Effector memory CD4-positive, alpha-beta T cell (primary cell): ENCODE measurements around the gene ATG9B.

Source experiments
- DNase-seq, 3 donors: peaks; one replicate each; pipeline ENCODE4 v3.0.0-alpha.2; 2020
- H3K27ac ChIP-seq: 2 replicates; pipeline ENCODE4 v1.7.0; 2013; ENCODE audit warnings: mild to moderate bottlenecking, low read length, moderate library complexity; ENCODE audit not compliant: insufficient read depth, poor library complexity, severe bottlenecking
- H3K27me3 ChIP-seq: replicated peaks from 2 replicates; pipeline ENCODE4 v1.7.0; 2013; ENCODE audit warnings: mild to moderate bottlenecking, low read length; ENCODE audit not compliant: insufficient read depth, control insufficient read depth, poor library complexity, severe bottlenecking
- H3K36me3 ChIP-seq: 2 replicates; pipeline ENCODE4 v1.7.0; 2013; ENCODE audit warnings: mild to moderate bottlenecking, low read length, moderate library complexity; ENCODE audit not compliant: control insufficient read depth, insufficient read depth
- H3K4me1 ChIP-seq: 2 replicates; pipeline ENCODE4 v1.7.0; 2013; ENCODE audit warnings: low read length, mild to moderate bottlenecking; ENCODE audit not compliant: control insufficient read depth, insufficient read depth, poor library complexity, severe bottlenecking
- H3K4me3 ChIP-seq: 2 replicates; pipeline ENCODE4 v1.7.0; 2013; ENCODE audit warnings: low read length, low read depth, mild to moderate bottlenecking; ENCODE audit not compliant: insufficient read depth, poor library complexity, severe bottlenecking
- H3K9me3 ChIP-seq: 2 replicates; pipeline ENCODE4 v1.7.0; 2013; ENCODE audit warnings: mild to moderate bottlenecking, low read length, moderate library complexity; ENCODE audit not compliant: control insufficient read depth

Gene ATG9B

DNA sequence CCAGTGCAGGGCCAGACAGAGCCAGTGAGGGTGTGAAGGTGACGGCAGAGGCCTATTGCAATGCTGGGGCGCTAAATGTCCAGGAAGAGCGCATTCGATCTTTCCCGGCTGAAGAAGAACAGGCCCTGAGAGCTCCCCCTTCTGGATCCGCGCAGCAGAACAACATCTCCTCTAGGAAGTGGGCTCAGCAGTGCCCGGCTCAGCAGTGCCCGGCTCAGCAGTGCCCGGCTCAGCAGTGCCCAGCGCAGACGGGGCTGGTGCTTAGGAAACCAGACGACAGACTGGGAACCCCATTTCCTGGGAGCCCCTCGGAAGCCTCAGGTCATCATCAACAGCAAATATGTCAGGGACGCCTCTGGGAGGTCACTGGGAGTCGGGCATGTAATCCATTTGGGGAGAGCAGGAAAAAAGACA, 38.2 kb downstream of the ATG9B start:
- Histone ChIP-seq H3K36me3 (no peaks in the 10 kb centered on the region), H3K4me1 (peaks cover 25% of the 10 kb centered on the region), H3K27ac (no peak overlapping the region), H3K4me3 (no peak overlapping the region), H3K9me3 (peaks cover 10% of the 10 kb centered on the region), H3K27me3 (no peaks in the 10 kb centered on the region)
- DNase-seq, result no peak

- Histone ChIP-seq H3K9me3 (no peaks in the 10 kb centered on the region), H3K4me3 (no peak overlapping the region), H3K27me3 (no peaks in the 10 kb centered on the region), H3K27ac (no peak overlapping the region), H3K4me1 (peaks cover 26% of the 10 kb centered on the region), H3K36me3 (no peaks in the 10 kb centered on the region)
- DNase-seq, result no peak
Measured at GRCh38 chr7:150983893-150984368, 40.4 kb downstream of the ATG9B start.

DNA sequence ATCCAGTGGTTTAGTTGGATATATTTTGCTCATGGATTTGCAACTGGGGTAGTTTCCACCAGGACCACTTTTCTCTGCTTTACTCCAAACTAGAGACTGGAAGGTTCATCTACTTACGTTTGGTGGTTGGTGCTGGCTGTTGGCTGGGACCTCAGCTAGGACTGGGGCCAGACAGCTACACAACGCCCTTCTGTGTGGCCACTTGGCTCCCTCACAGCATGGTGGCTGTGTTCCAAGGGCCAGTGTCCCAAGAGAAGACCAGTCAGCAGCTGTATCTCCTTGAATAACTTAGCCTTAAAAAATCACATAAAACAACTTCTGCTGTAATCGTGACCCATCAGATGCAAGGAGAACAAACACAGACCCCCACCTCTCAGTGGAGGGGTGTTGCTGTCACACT, 41.9 kb downstream of the ATG9B start:
- Histone ChIP-seq H3K27ac (no peak overlapping the region), H3K4me3 (no peak overlapping the region), H3K9me3 (no peaks in the 10 kb centered on the region), H3K4me1 (peaks cover 20% of the 10 kb centered on the region), H3K36me3 (no peaks in the 10 kb centered on the region), H3K27me3 (no peaks in the 10 kb centered on the region)
- no peak for DNase-seq

DNA sequence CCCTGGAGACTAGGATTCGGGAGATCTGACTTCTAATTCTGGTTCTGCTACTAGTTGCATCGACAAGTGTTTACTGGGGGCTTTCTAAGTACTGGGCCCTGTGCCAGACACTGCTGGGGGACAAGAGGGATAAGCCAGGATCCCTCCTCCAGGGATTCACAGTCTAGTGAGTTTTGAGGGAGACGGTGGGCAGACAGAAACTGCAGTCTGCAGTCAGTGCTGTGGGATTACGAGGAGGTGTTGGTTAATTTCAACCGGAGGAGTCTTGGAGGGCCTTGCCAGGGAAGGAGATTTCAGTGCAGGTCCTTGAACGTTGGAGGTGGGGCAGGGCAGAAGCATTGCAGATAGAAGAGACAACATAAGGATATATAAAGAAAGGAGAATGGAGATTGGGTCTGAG, 42.6 kb downstream of the ATG9B start:
- Histone ChIP-seq H3K9me3 (no peaks in the 10 kb centered on the region), H3K4me1 (peaks cover 26% of the 10 kb centered on the region), H3K4me3 (no peak overlapping the region), H3K36me3 (no peaks in the 10 kb centered on the region), H3K27ac (no peak overlapping the region), H3K27me3 (peaks cover 6% of the 10 kb centered on the region)
- DNase-seq, result no peak

- H3K9me3 ChIP-seq, result no peaks in the 10 kb centered on the region
- H3K27me3 ChIP-seq, result peaks cover 15% of the 10 kb centered on the region
- peaks cover 29% of the 10 kb centered on the region for H3K4me1 ChIP-seq
Measured at GRCh38 chr7:150980663-150981062, 43.6 kb downstream of the ATG9B start.

DNA sequence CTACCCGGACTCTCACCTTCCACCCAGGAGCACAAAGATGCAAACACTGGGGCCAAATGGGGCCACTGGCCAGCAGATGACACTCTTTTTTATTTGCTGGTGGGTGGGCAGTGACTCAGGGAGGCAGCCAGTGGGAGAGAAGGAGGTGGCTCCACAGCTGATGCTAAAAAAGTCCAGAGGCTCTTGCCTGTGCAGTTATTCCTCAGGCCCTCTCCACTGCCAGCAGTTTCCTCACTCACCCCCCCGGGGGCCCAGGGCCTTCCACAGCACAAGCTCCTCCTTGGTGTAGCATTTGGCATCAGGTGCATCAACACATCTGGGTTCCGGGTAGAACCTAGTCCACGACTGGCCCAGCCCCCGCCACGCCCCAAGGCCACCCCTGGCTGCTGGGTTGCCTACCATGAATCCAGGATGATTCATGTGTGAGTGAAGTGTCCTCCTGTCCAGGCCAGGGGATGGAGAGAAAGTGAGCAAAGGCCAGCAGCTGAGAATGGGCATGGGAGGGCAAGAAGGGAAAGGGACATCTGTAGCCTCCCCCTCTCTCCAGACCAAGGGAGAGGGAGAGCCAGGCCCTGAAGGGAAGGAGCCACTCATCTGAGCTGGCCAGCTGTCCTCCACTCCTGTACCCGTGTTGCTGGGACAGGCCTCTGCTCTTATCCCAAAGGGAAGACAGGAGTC, 44.4 kb downstream of the ATG9B start:
- no peak for DNase-seq
- Histone ChIP-seq H3K4me1 (peaks cover 35% of the 10 kb centered on the region), H3K27me3 (peaks cover 16% of the 10 kb centered on the region), H3K36me3 (no peaks in the 10 kb centered on the region), H3K9me3 (no peaks in the 10 kb centered on the region), H3K4me3 (no peak overlapping the region), H3K27ac (no peak overlapping the region)

More at GRCh38 chr7:150980663-150981062, 43.6 kb downstream of the ATG9B start:
- no peak overlapping the region for H3K4me3 ChIP-seq
- DNase-seq, result no peak
- H3K27ac ChIP-seq, result no peak overlapping the region
- no peaks in the 10 kb centered on the region for H3K36me3 ChIP-seq

DNA sequence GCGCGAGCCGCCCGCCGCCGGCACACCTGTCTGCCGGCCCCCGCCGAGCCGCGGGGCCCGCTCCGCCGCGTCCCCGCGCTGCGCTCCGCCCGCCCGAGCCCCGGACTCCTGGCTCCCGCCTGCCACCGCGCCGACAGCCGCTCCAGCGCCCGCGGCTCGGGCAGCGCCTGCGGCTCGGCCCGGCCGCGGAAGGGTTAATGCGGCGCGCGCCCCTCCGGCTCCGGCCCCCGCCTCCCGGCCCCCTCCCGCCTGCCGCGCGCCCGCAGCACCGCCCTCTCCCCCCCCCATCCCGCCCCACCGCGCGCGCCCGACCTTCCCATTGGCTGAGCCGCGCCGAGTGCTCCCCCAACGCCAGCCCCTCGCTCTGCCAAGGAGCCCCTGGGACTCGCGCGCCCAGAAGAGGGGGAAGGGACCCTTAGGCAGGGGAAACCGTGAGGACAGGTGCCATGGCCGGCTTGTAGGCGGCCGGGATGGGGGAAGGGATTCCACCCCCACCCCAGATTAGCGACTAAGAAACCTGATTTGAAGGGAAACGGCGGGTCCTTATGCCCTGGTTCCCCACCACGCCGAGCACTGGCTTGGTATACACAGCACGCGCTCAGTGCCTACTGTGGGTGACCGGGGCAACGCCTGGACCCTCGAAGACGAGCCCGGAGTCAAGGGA, 46.0 kb downstream of the ATG9B start, which contains the start of gene KCNH2:
TSS of gene KCNH2 (minus strand) at position 196 of the 664 bp plus-strand sequence. CDS start 408 bp downstream, outside the sequence.
- peaks cover 46% of the 10 kb centered on the region for H3K4me1 ChIP-seq
- H3K27ac ChIP-seq, result no peak within 1 kb of the TSS
- H3K36me3 ChIP-seq, result no peaks in the 10 kb centered on the region
- H3K4me3 ChIP-seq, result peak within 1 kb of the TSS; percentile 50
- no peaks in the 10 kb centered on the region for H3K9me3 ChIP-seq
- peaks cover 16% of the 10 kb centered on the region for H3K27me3 ChIP-seq
- DNase-seq, result peak in 2 of 3 donors; percentile 24 to 27

DNA sequence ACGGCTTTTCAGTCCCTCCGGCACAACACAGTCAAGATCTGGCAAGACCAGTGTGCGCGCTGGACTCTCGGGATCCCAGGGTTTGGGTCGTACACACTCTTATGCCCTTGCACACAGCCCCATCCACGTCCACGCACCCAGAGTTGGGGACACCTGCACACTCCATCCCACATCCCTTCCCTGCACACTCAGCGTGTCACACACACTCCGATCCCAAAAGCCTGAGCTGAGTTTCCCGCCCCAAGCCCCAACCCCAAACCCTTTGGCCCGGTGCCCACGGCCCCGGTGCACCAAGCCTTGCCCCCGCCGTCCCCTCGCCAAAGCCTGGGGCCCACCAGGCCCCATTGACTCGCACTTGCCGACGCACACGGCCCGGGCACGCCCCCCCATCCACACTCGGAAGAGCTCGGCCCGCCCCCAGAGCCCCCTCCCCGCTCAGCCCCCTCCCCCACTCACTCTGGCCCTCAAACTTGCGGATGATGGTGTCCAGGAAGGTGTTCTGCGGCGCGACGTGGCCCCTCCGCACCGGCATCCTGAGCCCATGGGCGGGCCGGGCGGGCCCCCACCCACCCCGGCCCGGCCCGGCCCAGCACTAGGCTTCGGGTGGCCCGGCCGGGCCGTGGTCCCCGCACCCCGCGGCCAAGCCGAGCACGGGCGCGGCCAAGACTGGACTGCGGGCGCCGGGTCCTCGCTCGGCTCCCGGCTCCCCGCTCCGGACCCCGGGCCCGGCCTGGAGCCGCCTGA, 46.7 kb downstream of the ATG9B start:
- DNase-seq, result no peak
- no peak overlapping the region for H3K27ac ChIP-seq
- H3K4me1 ChIP-seq, result peaks cover 46% of the 10 kb centered on the region
- H3K9me3 ChIP-seq, result no peaks in the 10 kb centered on the region
- no peaks in the 10 kb centered on the region for H3K36me3 ChIP-seq
- peaks cover 16% of the 10 kb centered on the region for H3K27me3 ChIP-seq
- H3K4me3 ChIP-seq, result peak overlapping the region; percentile 2

DNA sequence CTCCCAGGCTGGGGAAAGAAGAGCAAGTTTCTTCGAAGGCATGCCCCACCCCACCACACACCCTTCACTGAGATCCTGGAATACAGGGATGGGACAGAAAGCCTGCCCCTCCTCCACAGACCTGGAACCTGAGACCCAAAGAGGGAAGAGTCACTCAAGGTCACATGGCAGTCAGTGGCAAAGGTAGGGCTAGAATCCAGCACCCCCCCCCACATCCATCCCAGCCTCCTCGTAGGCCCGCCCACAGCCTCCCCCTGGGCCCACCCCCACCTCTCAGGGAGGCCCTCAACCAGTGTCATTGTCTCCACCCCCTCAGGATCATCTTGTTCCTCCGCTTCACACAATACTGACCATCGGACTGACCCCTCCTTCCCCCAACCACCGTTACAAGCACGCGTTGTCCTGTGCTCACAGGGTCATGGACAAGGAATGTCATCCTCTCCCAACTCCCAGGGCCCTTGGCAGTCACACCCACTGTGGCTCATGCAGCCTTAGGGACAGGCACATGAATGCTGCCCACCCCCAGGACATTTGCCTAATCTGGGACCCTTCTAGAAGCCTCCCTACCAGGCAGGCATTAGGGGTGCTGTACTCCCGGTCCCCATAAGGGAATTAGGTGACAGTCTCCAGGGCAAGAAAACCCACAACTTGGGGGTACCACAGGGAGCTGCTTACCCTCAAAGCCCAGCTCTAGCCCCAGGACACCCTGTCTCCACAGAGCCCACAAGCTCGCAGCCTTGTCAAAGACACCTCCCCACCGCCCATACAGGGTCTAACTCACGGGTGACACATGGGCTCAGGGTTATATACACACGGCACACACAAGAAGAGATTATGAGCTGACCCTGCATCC, 47.5 kb downstream of the ATG9B start:
- Histone ChIP-seq H3K27me3 (peaks cover 16% of the 10 kb centered on the region), H3K4me3 (peak overlapping the region; percentile 2), H3K9me3 (no peaks in the 10 kb centered on the region), H3K36me3 (no peaks in the 10 kb centered on the region), H3K27ac (no peak overlapping the region), H3K4me1 (peaks cover 46% of the 10 kb centered on the region)
- no peak for DNase-seq
